Measurements from ENCODE around the gene IL12A. TPM values are rescaled to one million over a fixed set of nuclear protein-coding genes. Genes with fewer than 3 reads are reported as not detected.

IL12A gene
- total and polyA plus RNA-seq, 2 of the 8 experiments (the other 6 are each of a cell fraction or from before 2014, with no cell fraction given) = 0.41 to 0.92 TPM

DNA sequence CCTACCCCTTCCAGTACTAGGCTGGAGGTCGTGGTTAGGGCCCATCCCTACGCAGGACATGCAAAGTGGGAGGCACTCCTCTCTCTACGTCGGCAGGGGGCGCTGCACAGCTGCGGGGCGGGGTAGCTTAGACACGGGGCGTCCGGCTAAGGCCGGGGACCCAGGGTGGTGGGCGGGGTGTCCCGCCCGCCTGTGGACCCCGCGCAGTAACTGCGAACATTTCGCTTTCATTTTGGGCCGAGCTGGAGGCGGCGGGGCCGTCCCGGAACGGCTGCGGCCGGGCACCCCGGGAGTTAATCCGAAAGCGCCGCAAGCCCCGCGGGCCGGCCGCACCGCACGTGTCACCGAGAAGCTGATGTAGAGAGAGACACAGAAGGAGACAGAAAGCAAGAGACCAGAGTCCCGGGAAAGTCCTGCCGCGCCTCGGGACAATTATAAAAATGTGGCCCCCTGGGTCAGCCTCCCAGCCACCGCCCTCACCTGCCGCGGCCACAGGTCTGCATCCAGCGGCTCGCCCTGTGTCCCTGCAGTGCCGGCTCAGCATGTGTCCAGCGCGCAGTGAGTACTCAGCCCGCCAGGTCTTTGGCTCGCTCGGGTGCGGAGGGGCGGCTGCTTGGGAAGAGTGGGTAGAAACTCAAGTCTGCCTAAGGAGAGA is at the start of gene IL12A (continued):
- TF ChIP-seq RNF2 (IDR thresholded peaks at IDR 0.05; ENCODE audit: borderline replicate concordance, low read depth, low read length, missing control alignments, poor library complexity, severe bottlenecking) = no peak
- peak; percentile 87 for TF ChIP-seq ASH2L (IDR thresholded peaks at IDR 0.05; ENCODE audit: low read length)
- TF ChIP-seq FOSL1 (IDR thresholded peaks at IDR 0.05; ENCODE audit: insufficient read depth, low read depth, low read length) = no peak
- TF ChIP-seq JUN (IDR thresholded peaks at IDR 0.05; ENCODE audit: low read depth, low read length) = no peak
- no peak for TF ChIP-seq CEBPB (IDR thresholded peaks at IDR 0.05; ENCODE audit: low read depth, low read length)
- no peak for TF ChIP-seq KDM5A (IDR thresholded peaks at IDR 0.05; ENCODE audit: low read length)
- TF ChIP-seq SAP30 (IDR thresholded peaks at IDR 0.05; ENCODE audit: insufficient read depth, insufficient replicate concordance, low read length) = no peak
- no peak for TF ChIP-seq SUZ12 (IDR thresholded peaks at IDR 0.05; ENCODE audit: low read length)
- TF ChIP-seq CREB1 (IDR thresholded peaks at IDR 0.05) = peak; percentile 68
- TF ChIP-seq CBX5 (IDR thresholded peaks at IDR 0.05; ENCODE audit: low read depth, low read length) = no peak
